ENCODE measurements around the gene UVRAG. TPM values are rescaled to one million over a fixed set of nuclear protein-coding genes. Genes with fewer than 3 reads are reported as not detected.
"Not testable (repeated sequence)": the region's sequence is repeated elsewhere in the genome, so short reads cannot be mapped to it uniquely, and the experiment has no call there.

Gene UVRAG
- polyA plus RNA-seq, 4 donors, result 17.1 to 21.4 (median 18.3) TPM

GRCh38 chr11:76048763-76049162 lies 233.8 kb downstream of the UVRAG start:
- DNase-seq (ENCODE audit: low read depth in 4 of 4, low spot score in 3 of 4), result no peak

DNA sequence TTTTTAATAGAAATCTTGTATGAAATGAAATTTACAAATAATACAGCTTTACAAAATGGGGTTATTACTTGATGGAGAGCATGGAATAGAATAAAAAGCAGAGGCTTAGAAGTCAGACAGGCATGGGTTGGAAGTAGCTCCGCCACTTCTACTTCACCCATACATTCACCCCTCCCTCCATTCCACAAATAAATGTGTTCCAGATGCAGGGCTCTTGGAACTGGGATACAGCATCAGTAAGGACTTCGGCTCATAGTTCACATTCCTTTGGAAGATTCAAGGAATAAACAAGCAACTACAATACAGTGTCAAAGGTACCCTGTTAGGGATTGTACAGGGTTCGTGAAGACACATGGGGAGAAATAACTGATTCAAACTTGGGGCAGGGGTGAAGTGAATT lies 234.5 kb downstream of the UVRAG start:
- no peak for DNase-seq (ENCODE audit: low read depth in 4 of 4, low spot score in 3 of 4)

GRCh38 chr11:76051937-76052336 lies 236.9 kb downstream of the UVRAG start:
- DNase-seq (ENCODE audit: low read depth in 4 of 4, low spot score in 3 of 4), result no peak

DNA sequence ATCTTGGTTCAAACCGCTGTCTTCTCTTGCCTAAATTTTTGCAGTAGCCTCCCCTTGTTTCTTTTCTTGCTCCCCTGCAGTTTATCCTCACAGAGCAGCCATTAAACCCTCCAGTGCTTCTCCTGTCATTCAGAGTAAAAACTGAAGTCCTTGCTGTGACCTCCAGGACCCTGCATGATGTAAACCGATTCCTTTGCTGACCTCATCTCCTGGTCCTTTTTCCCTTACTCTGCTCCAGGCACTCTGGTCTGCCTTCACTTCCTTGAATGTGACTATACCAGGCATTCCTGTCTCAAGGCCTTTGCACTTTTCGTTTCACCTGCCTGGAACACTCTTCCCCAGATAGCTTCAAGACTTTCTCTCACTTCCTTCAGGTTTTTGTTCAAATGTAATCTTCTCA lies 239.3 kb downstream of the UVRAG start:
- no peak for DNase-seq (ENCODE audit: low read depth in 4 of 4, low spot score in 3 of 4)

GRCh38 chr11:76056876-76057275 lies 241.9 kb downstream of the UVRAG start:
- DNase-seq (ENCODE audit: low read depth in 4 of 4, low spot score in 3 of 4), result no peak

DNA sequence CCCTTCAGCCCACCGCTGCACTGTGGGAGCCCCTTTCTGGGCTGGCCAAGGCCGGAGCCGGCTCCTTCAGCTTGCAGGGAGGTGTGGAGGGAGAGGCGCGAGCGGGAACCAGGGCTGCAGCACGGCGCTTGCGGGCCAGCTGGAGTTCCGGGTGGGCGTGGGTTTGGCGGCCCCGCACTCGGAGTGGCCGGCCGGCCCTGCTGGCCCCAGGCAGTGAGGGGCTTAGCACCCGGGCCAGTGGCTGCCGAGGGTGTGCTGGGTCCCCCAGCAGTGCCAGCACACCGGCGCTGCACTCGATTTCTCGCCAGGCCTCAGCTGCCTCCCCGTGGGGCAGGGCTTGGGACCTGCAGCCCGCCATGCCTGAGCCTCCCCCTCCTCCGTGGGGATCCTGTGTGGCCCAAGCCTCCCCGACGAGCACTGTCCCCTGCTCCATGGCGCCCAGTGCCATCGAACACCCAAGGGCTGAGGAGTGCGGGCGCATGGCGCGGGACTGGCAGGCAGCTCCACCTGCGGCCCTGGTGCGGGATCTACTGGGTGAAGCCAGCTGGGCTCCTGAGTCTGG lies 245.5 kb downstream of the UVRAG start:
- DNase-seq (ENCODE audit: low read depth in 4 of 4, low spot score in 3 of 4), result not testable (repeated sequence)

DNA sequence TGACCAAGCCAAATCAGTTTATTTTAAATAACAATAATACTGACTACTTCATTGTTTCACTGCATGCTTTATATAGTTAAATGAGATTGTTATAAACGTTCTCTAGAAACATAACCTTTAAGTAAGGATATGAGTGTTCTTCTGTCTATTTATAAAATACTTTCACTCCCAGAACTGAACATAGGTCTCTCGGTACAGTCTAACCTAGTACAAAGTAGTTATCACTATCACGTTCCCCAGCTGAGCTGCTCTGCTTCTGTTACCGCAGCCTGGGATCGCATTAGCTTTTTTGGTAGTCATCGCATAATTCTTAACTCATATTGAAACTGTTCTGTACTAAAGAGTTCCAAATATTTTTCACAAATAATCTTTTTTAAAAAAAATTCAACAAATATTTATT lies 247.7 kb downstream of the UVRAG start:
- DNase-seq (ENCODE audit: low read depth in 4 of 4, low spot score in 3 of 4), result no peak

GRCh38 chr11:76064192-76064591 lies 249.2 kb downstream of the UVRAG start:
- no peak for DNase-seq (ENCODE audit: low read depth in 4 of 4, low spot score in 3 of 4)

GRCh38 chr11:76067099-76067498 lies 252.1 kb downstream of the UVRAG start:
- DNase-seq (ENCODE audit: low read depth in 4 of 4, low spot score in 3 of 4), result no peak

DNA sequence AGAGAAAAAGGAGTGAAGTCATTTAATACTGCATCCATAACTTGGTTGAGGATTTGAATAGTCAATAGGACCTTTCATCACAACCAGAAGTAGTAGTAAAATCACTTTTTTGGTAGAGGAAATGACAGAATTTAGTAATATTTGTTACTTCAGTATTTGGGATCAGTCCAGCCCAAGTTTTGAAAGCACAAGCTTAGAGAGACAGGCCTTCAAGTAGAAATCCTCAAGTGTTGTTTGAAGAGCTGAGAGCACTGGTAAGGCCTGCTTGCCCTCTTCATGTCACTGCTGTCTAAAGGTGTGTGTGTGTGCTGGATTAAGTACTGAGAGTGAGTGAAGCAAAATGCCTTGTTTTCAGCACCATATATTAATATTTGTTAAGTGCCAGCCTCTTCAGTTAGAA lies 254.0 kb downstream of the UVRAG start:
- DNase-seq (ENCODE audit: low read depth in 4 of 4, low spot score in 3 of 4), result no peak

DNA sequence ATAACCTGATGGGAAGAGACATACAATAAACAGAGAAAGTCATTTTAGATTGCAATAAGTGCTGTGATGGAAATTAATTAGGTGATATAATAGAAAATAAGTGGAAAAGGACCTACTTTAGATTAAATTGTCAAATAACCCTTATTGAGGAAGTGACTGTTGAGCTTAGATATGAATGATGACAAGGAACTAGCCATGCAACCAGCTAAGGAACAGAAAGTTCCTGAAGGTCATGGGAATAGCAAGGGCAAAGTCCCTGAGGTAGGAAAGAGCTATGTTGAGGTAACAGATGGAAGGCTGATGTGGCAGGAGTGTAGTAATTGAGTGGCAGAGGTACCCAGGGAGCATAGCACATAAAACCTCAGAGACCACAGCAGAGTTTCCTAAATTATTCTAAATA lies 256.1 kb downstream of the UVRAG start:
- no peak for DNase-seq (ENCODE audit: low read depth in 4 of 4, low spot score in 3 of 4)

DNA sequence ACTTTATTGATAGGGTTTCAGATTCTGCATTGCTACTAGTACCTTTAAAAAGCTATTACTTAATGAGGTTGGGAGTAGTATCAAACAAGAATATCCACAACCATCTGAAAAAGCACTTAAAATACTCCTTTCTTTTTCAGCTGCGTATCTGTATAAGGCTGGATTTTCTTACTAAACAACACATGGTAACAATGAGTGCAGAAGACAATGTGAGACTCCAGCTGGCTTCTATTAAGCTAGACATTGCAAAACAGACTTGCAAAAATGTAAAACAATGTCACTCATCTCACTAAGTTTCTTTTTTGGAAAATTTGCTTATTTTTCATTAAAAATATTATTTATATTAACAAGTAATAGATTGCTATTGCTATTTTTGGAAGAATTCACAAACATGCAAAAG lies 258.7 kb downstream of the UVRAG start:
- no peak for DNase-seq (ENCODE audit: low read depth in 4 of 4, low spot score in 3 of 4)

GRCh38 chr11:76074148-76075095 lies 259.4 kb downstream of the UVRAG start:
- DNase-seq (ENCODE audit: low read depth in 4 of 4, low spot score in 3 of 4), result no peak

DNA sequence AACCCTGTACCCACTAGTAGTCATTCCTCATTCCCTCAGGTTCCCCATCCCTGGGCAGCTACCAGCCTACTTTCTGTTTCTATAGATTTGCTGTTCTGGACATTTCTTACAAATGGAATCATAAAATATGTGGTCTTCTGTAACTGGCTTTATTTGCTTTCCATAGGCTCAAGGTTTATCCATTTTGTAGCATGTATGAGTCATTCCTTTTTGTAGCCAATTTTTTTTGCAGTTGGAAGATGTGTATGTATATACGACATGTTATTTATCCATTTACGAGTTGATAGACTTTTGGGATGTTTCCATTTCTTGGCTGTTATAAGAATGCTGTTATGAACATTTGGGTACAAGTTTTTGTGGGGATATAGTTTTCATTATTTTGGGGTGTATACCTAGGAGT lies 260.7 kb downstream of the UVRAG start:
- DNase-seq (ENCODE audit: low read depth in 4 of 4, low spot score in 3 of 4), result no peak

DNA sequence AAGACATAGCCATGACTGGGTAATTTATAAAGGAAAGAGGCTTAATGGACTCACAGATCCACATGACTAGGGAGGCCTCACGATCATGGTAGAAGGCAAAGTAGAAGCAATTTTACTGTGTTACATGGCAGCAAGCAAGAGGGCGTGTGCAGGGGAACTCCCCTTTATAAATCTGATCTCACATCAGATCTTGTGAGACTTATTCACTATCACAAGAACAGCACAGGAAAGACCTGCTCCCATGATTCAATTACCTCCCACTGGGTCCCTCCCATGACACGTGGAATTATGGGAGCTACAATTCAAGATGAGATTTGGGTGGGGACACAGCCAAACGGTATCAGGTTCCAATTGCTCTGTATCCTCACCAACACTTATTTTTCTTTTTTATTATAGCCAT lies 261.2 kb downstream of the UVRAG start:
- DNase-seq (ENCODE audit: low read depth in 4 of 4, low spot score in 3 of 4), result not testable (repeated sequence)

GRCh38 chr11:76076749-76077148 lies 261.7 kb downstream of the UVRAG start:
- DNase-seq (ENCODE audit: low read depth in 4 of 4, low spot score in 3 of 4), result no peak

- DNase-seq (ENCODE audit: low read depth in 4 of 4, low spot score in 3 of 4), result no peak
These were observed 262.7 kb downstream of the UVRAG start for GRCh38 chr11:76077575-76078150.

DNA sequence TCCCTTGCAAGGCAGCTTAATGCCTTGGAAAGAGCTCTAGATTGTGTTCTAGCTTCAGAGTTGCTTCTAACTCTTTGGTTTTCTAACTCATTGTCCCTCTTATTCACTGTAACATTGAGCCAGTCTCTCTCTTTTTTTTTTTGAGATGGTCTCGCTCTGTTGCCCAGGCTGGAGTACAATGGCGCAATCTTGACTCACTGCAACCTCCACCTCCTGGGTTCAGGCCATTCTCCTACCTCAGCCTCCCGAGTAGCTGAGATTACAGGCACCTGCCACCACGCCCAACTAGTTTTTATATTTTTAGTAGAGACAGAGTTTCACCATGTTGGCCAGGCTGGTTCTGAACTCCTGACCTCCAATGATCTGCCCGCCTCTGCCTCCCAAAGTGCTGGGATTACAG lies 266.1 kb downstream of the UVRAG start:
- DNase-seq (ENCODE audit: low read depth in 4 of 4, low spot score in 3 of 4), result not testable (repeated sequence)

DNA sequence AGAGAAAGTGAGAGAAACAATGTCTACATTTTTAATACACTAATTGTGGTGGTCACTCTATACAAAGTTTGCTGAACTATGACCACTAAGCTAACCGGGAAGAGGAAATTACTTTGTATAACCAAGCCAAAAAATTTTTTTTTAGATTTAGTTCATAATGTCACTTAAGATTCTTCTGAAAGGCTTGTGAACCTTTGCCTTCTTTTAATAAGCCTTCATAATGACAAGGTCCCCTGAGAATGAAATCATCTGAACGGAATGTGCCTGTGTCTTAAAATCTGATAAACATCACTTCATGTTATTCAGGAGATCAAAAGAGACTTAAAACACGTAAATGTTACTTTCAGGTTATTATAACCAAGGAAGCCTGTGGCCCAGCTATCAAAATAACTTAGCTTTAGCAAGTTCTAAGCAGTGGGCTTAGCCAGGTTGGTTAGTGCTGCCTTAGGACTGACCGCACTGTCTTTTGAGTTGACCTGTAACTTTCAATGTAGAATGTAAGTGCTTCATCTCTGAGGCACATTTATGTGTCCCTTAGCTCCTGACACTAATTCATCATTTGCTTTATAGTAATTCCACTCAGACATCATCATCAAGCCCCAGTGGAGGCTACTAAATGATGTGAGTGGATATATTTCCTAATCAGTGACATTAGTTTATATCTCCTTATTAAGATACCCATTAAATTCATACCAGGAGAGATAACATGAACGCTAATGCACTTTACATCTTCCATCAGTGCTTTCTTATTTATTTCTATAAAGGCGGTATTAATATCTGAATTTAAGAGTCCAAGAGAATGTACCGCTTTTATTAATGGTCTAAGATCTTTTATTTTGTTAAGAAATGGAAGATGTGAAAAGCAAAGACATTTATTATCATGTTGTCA lies 268.8 kb downstream of the UVRAG start:
- no peak for DNase-seq (ENCODE audit: low read depth in 4 of 4, low spot score in 3 of 4)

DNA sequence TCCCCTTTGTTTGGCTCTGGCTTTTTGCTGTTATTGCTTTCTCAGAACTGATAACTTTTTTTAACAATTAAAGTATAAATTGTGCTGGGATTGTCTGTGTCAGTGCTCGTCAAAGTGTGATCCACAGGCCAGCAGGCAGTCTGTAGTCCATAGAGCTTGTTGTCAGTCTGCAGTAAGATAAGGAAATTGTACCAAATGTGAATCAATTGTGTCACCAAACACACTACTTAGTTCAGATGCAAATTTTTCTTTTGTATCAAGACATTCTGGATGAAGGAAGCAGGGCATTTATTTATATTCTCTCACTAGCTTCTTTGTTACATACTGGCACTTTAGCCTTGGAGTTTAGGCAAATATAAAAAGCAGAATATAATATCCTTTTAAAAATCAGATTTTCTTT lies 270.3 kb downstream of the UVRAG start:
- DNase-seq (ENCODE audit: low read depth in 4 of 4, low spot score in 3 of 4), result no peak
